MV-4-11 (cell line): ENCODE results near the gene CTSH.

Source experiments
- DNase-seq: peaks from one replicate; lab custom pipeline; 2025; lab: John Stamatoyannopoulos, UW

CTSH gene

GRCh38 chr15:78944669-78945407 is at the start of gene CTSH:
TSS of gene CTSH (minus strand) at chr15:78945046. CDS start at chr15:78944981, 65 bp downstream.
- DNase-seq, result no peak

GRCh38 chr15:78993931-78994530 is 49.2 kb upstream of the CTSH start:
- no peak for DNase-seq

- no peak for DNase-seq
These were observed 48.5 kb upstream of the CTSH start for GRCh38 chr15:78993257-78993930.

GRCh38 chr15:78992416-78993256 is 47.8 kb upstream of the CTSH start:
- no peak for DNase-seq

GRCh38 chr15:78991879-78992278 is 47.0 kb upstream of the CTSH start:
- DNase-seq, result no peak

GRCh38 chr15:78991476-78991875 is 46.6 kb upstream of the CTSH start:
- DNase-seq, result no peak

- no peak for DNase-seq
These were observed 45.4 kb upstream of the CTSH start for GRCh38 chr15:78990278-78990677.

GRCh38 chr15:78989701-78990240 is 44.9 kb upstream of the CTSH start:
- no peak for DNase-seq

- peak; percentile 97 for DNase-seq
These were observed 43.6 kb upstream of the CTSH start for GRCh38 chr15:78988361-78988911.

GRCh38 chr15:78987556-78988360 is 42.9 kb upstream of the CTSH start:
- DNase-seq, result no peak

- DNase-seq, result no peak
These were observed 41.1 kb upstream of the CTSH start for GRCh38 chr15:78985859-78986475.

- DNase-seq, result no peak
These were observed 39.2 kb upstream of the CTSH start for GRCh38 chr15:78984041-78984440.

- DNase-seq, result peak; percentile 6
These were observed 38.5 kb upstream of the CTSH start for GRCh38 chr15:78983146-78983918.

GRCh38 chr15:78982736-78983135 is 37.9 kb upstream of the CTSH start:
- DNase-seq, result peak; percentile 75

GRCh38 chr15:78981532-78982313 is 36.9 kb upstream of the CTSH start:
- DNase-seq, result no peak

GRCh38 chr15:78979456-78980320 is 34.8 kb upstream of the CTSH start:
- DNase-seq, result no peak

- DNase-seq, result no peak
These were observed 33.8 kb upstream of the CTSH start for GRCh38 chr15:78978601-78979179.
